C4-2B (cell line): ENCODE measurements around the gene YIPF7.

Experiments used
- CTCF ChIP-seq: fragments of 450-650 bp; conservative IDR thresholded peaks from 2 replicates; pipeline ENCODE4 v1.5.1; 2017; ENCODE audit warnings: mild to moderate bottlenecking
- ZFX ChIP-seq: fragments of 450-650 bp; IDR thresholded peaks from 2 replicates; pipeline ENCODE4 v1.6.1; 2017

- TF ChIP-seq CTCF (no peak), ZFX (no peak)
Measured at GRCh38 chr4:44632733-44633132, 18.7 kb downstream of the YIPF7 start.
